Activated naive CD8-positive, alpha-beta T cell treated with anti-CD3 and anti-CD28 coated beads, Interleukin-2, amount 50 U/mL, for 24 hours (primary cell): ENCODE measurements around the gene CCDC85C.
"Not testable (repeated sequence)": the region's sequence is repeated elsewhere in the genome, so short reads cannot be mapped to it uniquely, and the experiment has no call there.

Source experiments
- ATAC-seq: fragments of 150-1000 bp; cut with Tn5 transposase; one replicate; pipeline ENCODE4 v1.10.0; 2021
- DNase-seq: peaks from one replicate; pipeline ENCODE4 v3.0.0; 2021
- H3K27ac Mint-ChIP-seq: one replicate; pipeline ENCODE4 v1.8.0; 2021; ENCODE audit warnings: mild to moderate bottlenecking, mixed read lengths
- H3K27me3 Mint-ChIP-seq: one replicate; pipeline ENCODE4 v1.8.0; 2021; ENCODE audit warnings: mixed read lengths
- H3K36me3 Mint-ChIP-seq: one replicate; pipeline ENCODE4 v1.8.0; 2021; ENCODE audit warnings: low read depth, mixed read lengths
- H3K4me1 Mint-ChIP-seq: one replicate; pipeline ENCODE4 v1.8.0; 2021; ENCODE audit warnings: mixed read lengths
- H3K4me3 Mint-ChIP-seq: one replicate; pipeline ENCODE4 v1.8.0; 2021; ENCODE audit warnings: mild to moderate bottlenecking, moderate library complexity, mixed read lengths
- H3K9me3 Mint-ChIP-seq: one replicate; pipeline ENCODE4 v1.8.0; 2021; ENCODE audit warnings: mixed read lengths

The CCDC85C gene

DNA sequence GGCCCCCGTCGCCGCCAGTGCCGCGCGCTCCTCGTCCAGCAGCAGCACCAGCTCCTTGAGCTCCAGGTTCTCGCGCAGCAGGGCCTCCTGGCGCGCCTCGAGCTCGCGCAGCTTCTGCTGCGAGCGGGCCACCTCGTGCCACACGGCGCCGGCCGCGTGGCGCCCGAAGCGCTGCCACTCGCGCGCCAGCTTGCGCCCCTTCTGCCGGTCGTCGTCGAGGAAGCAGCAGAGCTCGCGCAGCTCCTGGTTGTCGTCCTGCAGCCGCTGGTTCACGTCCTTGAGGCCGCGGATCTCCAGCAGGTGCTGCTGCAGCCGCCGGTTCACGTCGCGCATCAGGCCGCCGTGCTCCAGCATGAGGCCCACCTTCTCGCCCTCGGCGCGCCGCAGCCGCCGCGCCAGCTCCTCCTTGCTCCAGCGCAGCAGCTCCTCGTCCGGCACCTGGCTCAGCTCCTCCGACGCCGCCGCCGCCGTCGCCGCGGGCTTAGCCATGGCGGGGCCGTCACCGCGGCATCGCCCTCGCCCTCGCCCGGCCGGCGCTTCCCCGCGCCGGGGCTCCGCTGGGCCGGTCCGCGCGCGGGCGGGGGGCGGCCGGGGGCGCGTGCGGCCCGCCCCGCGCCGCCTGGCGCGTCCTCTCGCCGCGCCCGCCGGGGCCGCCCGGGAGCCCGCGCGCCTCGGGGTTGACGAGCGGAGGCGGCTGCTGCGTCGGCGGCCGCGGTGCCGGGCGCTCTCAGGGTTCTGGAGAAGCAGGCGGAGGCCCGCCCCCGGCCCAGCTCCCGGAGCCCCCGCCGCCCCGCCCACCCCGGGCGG, at the start of gene CCDC85C:
CCDC85C (minus strand) TSS at position 737 of the 807 bp plus-strand sequence; CDS start at position 489, 248 bp downstream.
- peaks cover 21% of the 10 kb centered on the region for H3K4me1 Mint-ChIP-seq
- no peak within 1 kb of the TSS for H3K27ac Mint-ChIP-seq
- peaks cover 3% of the 10 kb centered on the region for H3K27me3 Mint-ChIP-seq
- peak within 1 kb of the TSS; percentile 78 for H3K4me3 Mint-ChIP-seq
- ATAC-seq, result peak; percentile 0
- H3K36me3 Mint-ChIP-seq, result no peaks in the 10 kb centered on the region
- no peaks in the 10 kb centered on the region for H3K9me3 Mint-ChIP-seq
- DNase-seq, result peak; percentile 56

GRCh38 chr14:99651953-99652746, 48.1 kb upstream of the CCDC85C start:
- Mint-ChIP-seq H3K36me3 (no peaks in the 10 kb centered on the region), H3K27me3 (peaks cover 28% of the 10 kb centered on the region), H3K4me1 (no peaks in the 10 kb centered on the region), H3K4me3 (no peak overlapping the region), H3K27ac (no peak overlapping the region), H3K9me3 (no peaks in the 10 kb centered on the region)
- ATAC-seq (no peak), DNase-seq (no peak)

- H3K27me3 Mint-ChIP-seq, result peaks cover 32% of the 10 kb centered on the region
- H3K9me3 Mint-ChIP-seq, result no peaks in the 10 kb centered on the region
- no peaks in the 10 kb centered on the region for H3K36me3 Mint-ChIP-seq
- DNase-seq (no peak), ATAC-seq (no peak)
- no peak overlapping the region for H3K4me3 Mint-ChIP-seq
- H3K27ac Mint-ChIP-seq, result no peak overlapping the region
- H3K4me1 Mint-ChIP-seq, result peaks cover 2% of the 10 kb centered on the region
These were observed 46.2 kb upstream of the CCDC85C start for GRCh38 chr14:99650189-99650588.

- Mint-ChIP-seq H3K27ac (no peak overlapping the region), H3K27me3 (peaks cover 30% of the 10 kb centered on the region), H3K36me3 (no peaks in the 10 kb centered on the region), H3K4me1 (peaks cover 2% of the 10 kb centered on the region), H3K9me3 (no peaks in the 10 kb centered on the region), H3K4me3 (no peak overlapping the region)
- no peak for DNase-seq
- ATAC-seq, result no peak
These were observed 45.6 kb upstream of the CCDC85C start for GRCh38 chr14:99649643-99650042.

- Mint-ChIP-seq H3K9me3 (no peaks in the 10 kb centered on the region), H3K36me3 (no peaks in the 10 kb centered on the region), H3K4me1 (peaks cover 2% of the 10 kb centered on the region), H3K4me3 (no peak overlapping the region), H3K27me3 (peaks cover 28% of the 10 kb centered on the region), H3K27ac (no peak overlapping the region)
- no peak for ATAC-seq
- DNase-seq, result no peak
These were observed 45.2 kb upstream of the CCDC85C start for GRCh38 chr14:99649219-99649618.

DNA sequence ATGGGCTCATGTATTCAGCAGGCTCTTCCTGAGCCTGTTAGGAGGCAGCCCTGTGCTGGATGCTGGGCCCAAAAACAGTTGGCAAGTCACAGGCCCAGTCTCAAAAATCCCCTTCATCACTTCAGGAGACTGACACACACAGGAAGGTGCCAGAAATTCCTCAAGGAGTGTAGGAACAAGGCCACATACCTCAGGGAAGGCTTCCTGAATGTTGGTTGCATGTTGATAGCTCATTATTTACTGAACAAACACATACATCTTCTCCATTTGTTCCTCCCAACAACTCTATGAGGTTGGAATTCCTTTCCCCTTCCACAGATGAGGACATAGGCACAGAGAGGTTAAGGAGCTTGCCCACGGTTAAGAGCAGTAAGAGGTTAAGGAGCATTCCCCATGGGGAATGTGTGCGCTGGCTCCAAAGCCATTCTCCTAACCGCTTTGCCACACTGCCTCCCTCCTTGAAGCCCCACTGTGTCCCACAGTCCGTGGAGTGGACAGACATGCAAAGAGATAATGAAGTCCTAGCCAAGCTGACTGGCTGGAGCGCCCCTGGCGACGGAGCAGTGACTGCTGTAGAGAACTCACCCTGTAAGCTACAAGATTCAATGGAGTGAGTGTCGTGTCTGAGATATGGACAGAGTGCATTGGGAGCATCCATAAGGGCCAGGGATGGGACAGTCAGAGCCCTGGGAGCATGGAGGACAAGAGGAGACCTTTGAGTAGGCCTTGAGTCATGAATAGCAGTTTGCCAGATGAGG, 44.2 kb upstream of the CCDC85C start:
- Mint-ChIP-seq H3K9me3 (no peaks in the 10 kb centered on the region), H3K27ac (no peak overlapping the region), H3K27me3 (peaks cover 34% of the 10 kb centered on the region), H3K4me3 (no peak overlapping the region), H3K36me3 (no peaks in the 10 kb centered on the region), H3K4me1 (peaks cover 2% of the 10 kb centered on the region)
- DNase-seq, result no peak
- no peak for ATAC-seq

- no peak for ATAC-seq
- Mint-ChIP-seq H3K27me3 (peaks cover 34% of the 10 kb centered on the region), H3K4me3 (no peak overlapping the region), H3K36me3 (no peaks in the 10 kb centered on the region), H3K9me3 (no peaks in the 10 kb centered on the region), H3K4me1 (peaks cover 2% of the 10 kb centered on the region), H3K27ac (no peak overlapping the region)
- DNase-seq, result no peak
These were observed 43.4 kb upstream of the CCDC85C start for GRCh38 chr14:99647411-99647810.

GRCh38 chr14:99645545-99646505, 41.8 kb upstream of the CCDC85C start:
- no peak overlapping the region for H3K27ac Mint-ChIP-seq
- ATAC-seq (no peak), DNase-seq (no peak)
- H3K9me3 Mint-ChIP-seq, result no peaks in the 10 kb centered on the region
- H3K4me1 Mint-ChIP-seq, result peaks cover 2% of the 10 kb centered on the region
- H3K4me3 Mint-ChIP-seq, result no peak overlapping the region
- no peaks in the 10 kb centered on the region for H3K36me3 Mint-ChIP-seq
- H3K27me3 Mint-ChIP-seq, result peaks cover 31% of the 10 kb centered on the region

DNA sequence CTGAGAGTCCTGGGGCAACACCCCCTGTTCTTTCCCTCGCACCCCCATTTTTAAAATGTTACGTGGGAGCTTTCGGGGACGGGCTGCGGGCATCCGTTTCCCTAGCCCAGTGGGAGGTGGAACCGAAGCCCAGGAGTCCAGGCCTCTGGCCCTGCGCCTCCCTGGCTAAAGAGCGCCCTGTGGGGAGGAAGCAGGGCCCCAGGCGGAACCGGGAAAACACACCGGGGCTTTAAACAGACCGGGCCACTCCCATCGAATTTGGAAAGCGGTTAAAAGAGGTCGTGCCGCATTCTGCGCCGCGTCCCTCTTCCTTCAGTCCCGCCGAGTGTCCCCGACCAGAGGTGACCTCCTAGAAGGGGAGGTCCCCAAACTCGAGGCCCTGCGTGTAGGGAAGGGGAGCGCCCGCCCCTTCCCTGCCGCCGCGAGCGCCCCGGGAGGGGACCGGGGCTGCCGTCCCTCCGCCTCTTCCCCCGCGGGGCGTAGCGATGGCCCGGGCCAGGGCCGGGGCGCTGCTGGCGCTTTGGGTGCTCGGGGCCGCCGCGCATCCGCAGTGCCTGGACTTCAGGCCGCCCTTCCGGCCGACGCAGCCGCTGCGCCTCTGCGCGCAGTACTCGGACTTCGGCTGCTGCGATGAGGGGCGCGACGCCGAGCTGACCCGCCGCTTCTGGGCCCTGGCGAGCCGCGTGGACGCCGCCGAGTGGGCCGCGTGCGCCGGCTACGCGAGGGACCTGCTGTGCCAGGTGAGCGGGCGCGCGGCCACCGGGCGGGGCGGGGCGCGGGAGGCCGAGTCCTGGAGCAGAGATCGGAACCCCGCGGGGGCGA, 40.9 kb upstream of the CCDC85C start, which contains the start of gene HHIPL1:
HHIPL1 (plus strand) TSS at position 407 of the 822 bp plus-strand sequence; CDS start at position 486, 79 bp downstream.
- Mint-ChIP-seq H3K36me3 (no peaks in the 10 kb centered on the region), H3K27ac (no peak within 1 kb of the TSS), H3K27me3 (peaks cover 29% of the 10 kb centered on the region), H3K4me1 (peaks cover 2% of the 10 kb centered on the region), H3K4me3 (no peak within 1 kb of the TSS), H3K9me3 (no peaks in the 10 kb centered on the region)
- DNase-seq (no peak), ATAC-seq (no peak)

DNA sequence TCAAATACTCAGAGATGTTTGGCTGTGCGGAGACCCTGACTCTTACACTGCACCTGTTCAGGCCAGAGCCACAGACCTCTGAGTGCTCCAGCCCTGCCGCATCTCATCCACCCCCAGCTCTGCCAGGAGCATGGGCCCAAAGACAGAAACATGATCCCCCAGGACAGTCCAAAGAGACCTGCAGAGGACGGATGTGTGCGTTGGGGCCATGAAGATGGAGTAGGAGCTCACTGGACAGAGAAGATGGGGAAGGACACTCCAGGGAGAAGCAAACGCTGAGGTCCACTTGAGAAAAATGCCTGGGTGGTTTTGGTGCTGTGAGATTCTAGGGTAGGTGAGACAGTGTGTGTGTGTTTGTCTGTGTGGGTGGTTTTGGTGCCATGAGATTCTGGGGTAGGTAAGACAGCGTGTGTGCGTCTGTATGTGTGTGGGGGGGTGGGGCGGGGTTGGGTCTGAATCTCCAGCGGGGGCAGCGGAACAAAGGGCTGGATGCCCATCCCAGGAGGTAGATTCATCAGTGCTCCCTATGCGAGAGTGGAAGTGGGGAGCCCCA, 40.1 kb upstream of the CCDC85C start:
- peaks cover 2% of the 10 kb centered on the region for H3K4me1 Mint-ChIP-seq
- no peak for DNase-seq
- H3K36me3 Mint-ChIP-seq, result no peaks in the 10 kb centered on the region
- peaks cover 25% of the 10 kb centered on the region for H3K27me3 Mint-ChIP-seq
- H3K4me3 Mint-ChIP-seq, result no peak overlapping the region
- no peak overlapping the region for H3K27ac Mint-ChIP-seq
- no peak for ATAC-seq
- H3K9me3 Mint-ChIP-seq, result no peaks in the 10 kb centered on the region

- no peak for ATAC-seq
- no peak overlapping the region for H3K4me3 Mint-ChIP-seq
- no peak for DNase-seq
- H3K27me3 Mint-ChIP-seq, result peaks cover 25% of the 10 kb centered on the region
- H3K36me3 Mint-ChIP-seq, result no peaks in the 10 kb centered on the region
- peaks cover 2% of the 10 kb centered on the region for H3K4me1 Mint-ChIP-seq
- no peaks in the 10 kb centered on the region for H3K9me3 Mint-ChIP-seq
- H3K27ac Mint-ChIP-seq, result no peak overlapping the region
These were observed 39.3 kb upstream of the CCDC85C start for GRCh38 chr14:99643343-99643742.

DNA sequence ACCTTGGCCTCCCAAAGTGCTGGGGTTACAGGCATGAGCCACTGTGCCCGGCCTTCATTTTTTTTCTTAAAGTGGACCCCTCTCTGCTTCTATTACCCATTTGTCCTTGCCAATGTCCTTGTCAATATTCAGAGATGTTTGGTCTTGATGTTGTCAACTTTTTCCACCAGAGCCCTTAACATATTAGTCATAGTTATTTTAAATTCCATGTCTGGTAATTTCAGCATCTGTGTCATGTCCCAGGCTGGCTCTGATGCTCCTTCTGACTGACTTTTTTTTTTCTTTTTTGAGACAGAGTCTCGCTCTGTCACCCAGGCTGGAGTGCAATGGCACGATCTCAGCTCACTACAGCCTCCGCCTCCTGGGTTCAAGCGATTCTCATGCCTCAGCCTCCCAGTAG, 38.8 kb upstream of the CCDC85C start:
- not testable (repeated sequence) for H3K4me1 Mint-ChIP-seq, ATAC-seq, H3K36me3 Mint-ChIP-seq, H3K27ac Mint-ChIP-seq, DNase-seq, H3K4me3 Mint-ChIP-seq, H3K9me3 Mint-ChIP-seq
- peaks cover 25% of the 10 kb centered on the region for H3K27me3 Mint-ChIP-seq

GRCh38 chr14:99637624-99638023, 33.6 kb upstream of the CCDC85C start:
- ATAC-seq (no peak), DNase-seq (no peak)
- Mint-ChIP-seq H3K9me3 (no peaks in the 10 kb centered on the region), H3K4me1 (no peaks in the 10 kb centered on the region), H3K27me3 (peaks cover 2% of the 10 kb centered on the region), H3K27ac (no peak overlapping the region), H3K36me3 (no peaks in the 10 kb centered on the region), H3K4me3 (no peak overlapping the region)
